Measurements from ENCODE around the gene KCNV2. TPM values are rescaled to one million over a fixed set of nuclear protein-coding genes. Genes with fewer than 3 reads are reported as not detected.

KCNV2 gene
- total RNA-seq, 1 donor from 2014 or later, result not detected

DNA sequence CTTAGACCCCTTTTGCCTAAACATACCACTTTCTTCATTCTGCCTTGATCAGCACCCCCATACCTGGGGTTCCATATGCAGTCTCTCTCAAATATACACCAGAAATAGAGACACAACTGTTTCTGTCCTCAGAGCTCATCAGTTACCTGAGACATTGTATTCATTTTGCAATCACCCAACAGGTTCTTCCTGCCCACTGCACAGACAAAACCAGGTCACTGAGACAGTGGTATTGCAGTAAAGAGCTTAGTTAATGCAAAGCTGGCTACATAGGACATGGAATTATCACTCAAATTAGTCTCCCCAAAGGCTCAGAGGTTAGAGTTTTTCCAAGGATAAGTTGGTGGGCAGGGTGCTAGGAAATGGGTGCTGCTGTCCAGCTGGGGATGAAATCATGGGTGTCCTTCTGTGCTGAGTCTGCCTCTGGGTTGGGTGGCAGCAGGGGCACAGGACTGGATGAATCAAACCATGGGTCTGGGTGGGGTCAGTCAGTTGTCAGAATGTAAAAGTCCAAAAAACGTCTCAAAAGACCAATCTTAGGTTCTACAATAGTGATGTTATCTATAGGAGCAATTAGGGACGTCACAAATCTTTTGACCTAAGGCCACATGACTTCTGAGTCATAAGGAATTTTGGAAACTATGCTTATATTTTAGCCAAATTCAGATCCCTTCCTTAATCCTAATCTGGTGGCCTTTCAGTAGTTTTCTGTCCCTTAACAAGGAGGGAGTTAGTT lies 41.0 kb downstream of the KCNV2 start:
- DNase-seq (ENCODE audit: low read depth in 2 of 2), result no peak

DNA sequence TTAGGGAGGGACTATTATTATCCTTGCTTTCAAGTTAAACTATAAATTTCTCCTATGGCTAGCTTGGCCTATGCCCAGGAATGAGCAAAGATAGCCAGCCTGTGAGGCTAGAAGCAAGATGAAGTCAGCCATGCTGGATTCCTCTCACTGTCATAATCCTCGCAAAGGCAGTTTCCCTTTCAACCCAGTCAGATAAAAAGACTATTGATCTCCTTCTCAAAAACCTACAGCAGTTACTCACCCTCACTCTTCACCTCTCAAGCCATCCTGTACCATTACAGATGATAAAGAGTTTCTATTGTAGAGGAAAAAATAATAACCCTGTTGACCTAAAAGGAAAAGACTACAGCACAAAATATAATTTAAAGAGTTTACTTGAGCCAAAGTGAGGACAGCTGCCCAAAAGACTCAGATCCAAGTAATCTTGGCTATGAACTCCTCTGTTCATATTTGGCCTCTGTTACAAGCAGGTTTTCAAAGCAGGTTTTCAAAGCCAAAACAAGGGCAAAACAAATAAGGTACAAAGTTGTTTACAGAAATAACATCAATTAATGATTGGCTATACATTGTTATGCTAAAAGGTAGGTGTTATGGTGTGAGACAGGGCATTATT lies 41.7 kb downstream of the KCNV2 start:
- DNase-seq (ENCODE audit: low read depth in 2 of 2), result no peak

GRCh38 chr9:2761424-2761823 lies 44.1 kb downstream of the KCNV2 start:
- no peak for DNase-seq (ENCODE audit: low read depth in 2 of 2)

GRCh38 chr9:2764353-2764752 lies 47.0 kb downstream of the KCNV2 start:
- peak; percentile 9 to 21 for DNase-seq (ENCODE audit: low read depth in 2 of 2)

GRCh38 chr9:2765250-2765880 lies 48.1 kb downstream of the KCNV2 start:
- peak; percentile 2 to 34 for DNase-seq (ENCODE audit: low read depth in 2 of 2)

DNA sequence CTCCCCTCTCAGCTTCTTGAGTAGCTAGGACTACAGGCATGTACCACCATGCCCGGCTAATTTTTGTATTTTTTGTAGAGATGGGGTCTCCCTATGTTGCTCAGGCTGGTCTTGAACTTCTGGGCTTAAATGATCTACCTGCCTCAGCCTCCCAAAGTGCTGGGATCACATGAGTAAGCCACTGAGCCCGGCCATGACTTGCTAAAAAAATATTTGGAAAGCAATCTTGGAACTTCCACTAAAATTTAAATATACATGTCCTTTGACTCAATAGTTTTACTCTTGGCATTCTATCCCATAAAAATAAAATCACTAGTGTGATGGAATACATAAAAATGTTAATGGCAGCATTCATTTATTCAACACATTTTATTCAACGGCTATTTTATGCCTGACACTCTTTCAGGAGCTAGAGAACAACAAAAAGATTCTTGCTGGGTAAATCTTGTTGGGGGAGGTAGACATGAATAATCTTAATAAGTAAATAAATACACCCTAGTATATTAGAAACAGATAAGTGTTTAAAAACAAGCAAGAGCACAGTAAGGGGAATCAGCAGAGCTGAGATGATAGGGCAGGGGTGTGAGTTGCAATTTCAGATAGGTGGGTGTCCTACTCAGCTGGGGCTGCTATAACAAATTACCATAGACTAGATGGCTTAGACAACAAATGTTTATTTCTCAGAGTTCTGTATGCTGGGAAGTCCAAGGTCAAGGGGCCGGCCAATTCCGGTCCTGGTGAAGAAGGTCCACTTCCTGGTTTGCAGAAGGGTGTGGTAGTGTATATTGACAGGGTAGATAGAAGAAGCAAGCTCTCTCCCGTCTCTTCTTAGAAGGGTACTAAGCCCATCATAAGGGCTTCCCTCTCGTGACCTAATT lies 50.7 kb downstream of the KCNV2 start:
- no peak for DNase-seq (ENCODE audit: low read depth in 2 of 2)

- no peak for DNase-seq (ENCODE audit: low read depth in 2 of 2)
These were observed 53.8 kb downstream of the KCNV2 start for GRCh38 chr9:2771087-2771486.

GRCh38 chr9:2771661-2772060 lies 54.4 kb downstream of the KCNV2 start:
- DNase-seq (ENCODE audit: low read depth in 2 of 2), result no peak

- no peak for DNase-seq (ENCODE audit: low read depth in 2 of 2)
These were observed 60.1 kb downstream of the KCNV2 start for GRCh38 chr9:2777454-2777853.

- no peak for DNase-seq (ENCODE audit: low read depth in 2 of 2)
These were observed 61.5 kb downstream of the KCNV2 start for GRCh38 chr9:2778816-2779215.

Other genes starting within 250 kb of the KCNV2 start
- gene VLDLR, start 95.7 kb upstream of the KCNV2 start, total RNA-seq, result 5.7 and 7.3 TPM in 2 replicates
- 19.8 and 29.2 TPM in 2 replicates for gene PUM3, start 126.6 kb downstream of the KCNV2 start, total RNA-seq

Measured in lung microvascular endothelial cell (primary cell).